Measurements from ENCODE around the gene KRTAP12-1. TPM values are rescaled to one million over a fixed set of nuclear protein-coding genes. Genes with fewer than 3 reads are reported as not detected.

KRTAP12-1 gene
- total RNA-seq, 1 experiment from 2014 or later = 0.63 TPM

DNA sequence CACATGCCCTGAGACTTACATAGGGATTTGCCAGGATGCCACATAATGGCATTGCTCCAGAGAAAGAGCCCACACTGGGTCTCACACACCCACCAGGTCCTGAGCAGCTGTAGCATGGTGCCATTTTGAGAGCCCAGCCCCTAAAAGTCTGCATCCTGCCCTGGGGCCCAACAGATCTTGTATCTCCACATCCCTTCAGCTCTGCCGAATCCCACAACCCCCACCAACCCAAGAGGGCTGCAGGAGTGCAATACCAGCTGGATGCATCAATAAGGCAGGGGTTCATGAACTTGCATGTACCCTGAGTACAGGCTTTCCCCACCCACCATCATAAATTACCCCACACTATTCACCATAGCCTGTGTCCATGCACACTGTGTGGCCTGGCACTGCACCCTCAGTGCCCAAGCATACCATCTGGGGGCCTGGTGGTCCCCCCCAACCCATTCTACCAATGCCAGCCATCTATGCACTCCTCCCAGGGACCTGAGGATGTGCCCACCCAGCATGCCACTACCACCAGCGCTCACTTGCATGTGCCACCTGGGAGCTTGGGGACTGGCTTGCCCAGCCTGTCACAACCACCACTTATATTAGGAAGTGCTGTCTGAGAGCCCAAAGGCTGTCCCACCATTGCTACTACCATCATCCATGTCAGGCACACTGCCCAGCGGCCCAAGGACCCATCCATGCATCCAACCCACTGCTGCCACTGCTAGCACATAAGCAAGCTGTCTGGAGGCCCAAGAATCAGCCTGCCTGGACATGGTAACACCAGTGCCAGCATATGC lies 11.1 kb downstream of the KRTAP12-1 start (continued):
- TF ChIP-seq, protein P1, sequence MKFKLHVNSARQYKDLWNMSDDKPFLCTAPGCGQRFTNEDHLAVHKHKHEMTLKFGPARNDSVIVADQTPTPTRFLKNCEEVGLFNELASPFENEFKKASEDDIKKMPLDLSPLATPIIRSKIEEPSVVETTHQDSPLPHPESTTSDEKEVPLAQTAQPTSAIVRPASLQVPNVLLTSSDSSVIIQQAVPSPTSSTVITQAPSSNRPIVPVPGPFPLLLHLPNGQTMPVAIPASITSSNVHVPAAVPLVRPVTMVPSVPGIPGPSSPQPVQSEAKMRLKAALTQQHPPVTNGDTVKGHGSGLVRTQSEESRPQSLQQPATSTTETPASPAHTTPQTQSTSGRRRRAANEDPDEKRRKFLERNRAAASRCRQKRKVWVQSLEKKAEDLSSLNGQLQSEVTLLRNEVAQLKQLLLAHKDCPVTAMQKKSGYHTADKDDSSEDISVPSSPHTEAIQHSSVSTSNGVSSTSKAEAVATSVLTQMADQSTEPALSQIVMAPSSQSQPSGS (CRISPR knock-in tag; IDR thresholded peaks at IDR 0.05; ENCODE audit: borderline replicate concordance, low read depth) = no peak
- TF ChIP-seq, protein P2, sequence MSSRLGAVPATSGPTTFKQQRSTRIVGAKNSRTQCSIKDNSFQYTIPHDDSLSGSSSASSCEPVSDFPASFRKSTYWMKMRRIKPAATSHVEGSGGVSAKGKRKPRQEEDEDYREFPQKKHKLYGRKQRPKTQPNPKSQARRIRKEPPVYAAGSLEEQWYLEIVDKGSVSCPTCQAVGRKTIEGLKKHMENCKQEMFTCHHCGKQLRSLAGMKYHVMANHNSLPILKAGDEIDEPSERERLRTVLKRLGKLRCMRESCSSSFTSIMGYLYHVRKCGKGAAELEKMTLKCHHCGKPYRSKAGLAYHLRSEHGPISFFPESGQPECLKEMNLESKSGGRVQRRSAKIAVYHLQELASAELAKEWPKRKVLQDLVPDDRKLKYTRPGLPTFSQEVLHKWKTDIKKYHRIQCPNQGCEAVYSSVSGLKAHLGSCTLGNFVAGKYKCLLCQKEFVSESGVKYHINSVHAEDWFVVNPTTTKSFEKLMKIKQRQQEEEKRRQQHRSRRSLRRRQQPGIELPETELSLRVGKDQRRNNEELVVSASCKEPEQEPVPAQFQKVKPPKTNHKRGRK (CRISPR knock-in tag; IDR thresholded peaks at IDR 0.05; ENCODE audit: borderline replicate concordance) = no peak
- TF ChIP-seq, protein P3, sequence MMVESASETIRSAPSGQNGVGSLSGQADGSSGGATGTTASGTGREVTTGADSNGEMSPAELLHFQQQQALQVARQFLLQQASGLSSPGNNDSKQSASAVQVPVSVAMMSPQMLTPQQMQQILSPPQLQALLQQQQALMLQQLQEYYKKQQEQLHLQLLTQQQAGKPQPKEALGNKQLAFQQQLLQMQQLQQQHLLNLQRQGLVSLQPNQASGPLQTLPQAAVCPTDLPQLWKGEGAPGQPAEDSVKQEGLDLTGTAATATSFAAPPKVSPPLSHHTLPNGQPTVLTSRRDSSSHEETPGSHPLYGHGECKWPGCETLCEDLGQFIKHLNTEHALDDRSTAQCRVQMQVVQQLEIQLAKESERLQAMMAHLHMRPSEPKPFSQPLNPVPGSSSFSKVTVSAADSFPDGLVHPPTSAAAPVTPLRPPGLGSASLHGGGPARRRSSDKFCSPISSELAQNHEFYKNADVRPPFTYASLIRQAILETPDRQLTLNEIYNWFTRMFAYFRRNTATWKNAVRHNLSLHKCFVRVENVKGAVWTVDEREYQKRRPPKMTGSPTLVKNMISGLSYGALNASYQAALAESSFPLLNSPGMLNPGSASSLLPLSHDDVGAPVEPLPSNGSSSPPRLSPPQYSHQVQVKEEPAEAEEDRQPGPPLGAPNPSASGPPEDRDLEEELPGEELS (CRISPR knock-in tag; IDR thresholded peaks at IDR 0.05) = no peak
- TF ChIP-seq, protein P4, sequence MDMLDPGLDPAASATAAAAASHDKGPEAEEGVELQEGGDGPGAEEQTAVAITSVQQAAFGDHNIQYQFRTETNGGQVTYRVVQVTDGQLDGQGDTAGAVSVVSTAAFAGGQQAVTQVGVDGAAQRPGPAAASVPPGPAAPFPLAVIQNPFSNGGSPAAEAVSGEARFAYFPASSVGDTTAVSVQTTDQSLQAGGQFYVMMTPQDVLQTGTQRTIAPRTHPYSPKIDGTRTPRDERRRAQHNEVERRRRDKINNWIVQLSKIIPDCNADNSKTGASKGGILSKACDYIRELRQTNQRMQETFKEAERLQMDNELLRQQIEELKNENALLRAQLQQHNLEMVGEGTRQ (CRISPR knock-in tag; IDR thresholded peaks at IDR 0.05) = no peak
- TF ChIP-seq, protein P5, sequence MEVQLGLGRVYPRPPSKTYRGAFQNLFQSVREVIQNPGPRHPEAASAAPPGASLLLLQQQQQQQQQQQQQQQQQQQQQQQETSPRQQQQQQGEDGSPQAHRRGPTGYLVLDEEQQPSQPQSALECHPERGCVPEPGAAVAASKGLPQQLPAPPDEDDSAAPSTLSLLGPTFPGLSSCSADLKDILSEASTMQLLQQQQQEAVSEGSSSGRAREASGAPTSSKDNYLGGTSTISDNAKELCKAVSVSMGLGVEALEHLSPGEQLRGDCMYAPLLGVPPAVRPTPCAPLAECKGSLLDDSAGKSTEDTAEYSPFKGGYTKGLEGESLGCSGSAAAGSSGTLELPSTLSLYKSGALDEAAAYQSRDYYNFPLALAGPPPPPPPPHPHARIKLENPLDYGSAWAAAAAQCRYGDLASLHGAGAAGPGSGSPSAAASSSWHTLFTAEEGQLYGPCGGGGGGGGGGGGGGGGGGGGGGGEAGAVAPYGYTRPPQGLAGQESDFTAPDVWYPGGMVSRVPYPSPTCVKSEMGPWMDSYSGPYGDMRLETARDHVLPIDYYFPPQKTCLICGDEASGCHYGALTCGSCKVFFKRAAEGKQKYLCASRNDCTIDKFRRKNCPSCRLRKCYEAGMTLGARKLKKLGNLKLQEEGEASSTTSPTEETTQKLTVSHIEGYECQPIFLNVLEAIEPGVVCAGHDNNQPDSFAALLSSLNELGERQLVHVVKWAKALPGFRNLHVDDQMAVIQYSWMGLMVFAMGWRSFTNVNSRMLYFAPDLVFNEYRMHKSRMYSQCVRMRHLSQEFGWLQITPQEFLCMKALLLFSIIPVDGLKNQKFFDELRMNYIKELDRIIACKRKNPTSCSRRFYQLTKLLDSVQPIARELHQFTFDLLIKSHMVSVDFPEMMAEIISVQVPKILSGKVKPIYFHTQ (CRISPR knock-in tag; IDR thresholded peaks at IDR 0.05) = no peak
- TF ChIP-seq TCF7 (CRISPR knock-in tag; IDR thresholded peaks at IDR 0.05; ENCODE audit: low read depth) = no peak

DNA sequence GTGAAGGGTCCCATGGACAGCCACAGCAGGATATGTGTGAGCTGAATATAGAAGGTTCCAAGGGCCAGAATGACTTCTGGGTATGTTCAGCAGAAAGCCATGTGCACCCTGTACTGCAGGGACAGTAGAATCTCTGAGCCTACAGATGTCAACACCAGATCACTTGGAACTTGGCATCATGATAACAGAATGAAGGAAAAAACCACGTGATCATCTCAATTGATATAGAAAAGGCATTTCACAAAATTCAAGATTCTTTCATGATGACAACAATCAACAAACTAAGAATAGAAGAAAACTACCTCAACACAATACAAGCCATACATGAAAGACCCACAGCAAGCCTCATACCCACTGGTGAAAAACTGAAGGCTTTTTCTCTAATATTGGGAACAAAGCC lies 14.4 kb downstream of the KRTAP12-1 start:
- no peak for ATAC-seq
- ChIA-PET POLR2A (interaction anchor here (0.5 kb wide), 1 partner anchor 21 kb away, joined by 3 read pairs; the partner anchor contains the start of gene KRTAP10-11), CTCF (no interaction called here)
- peaks cover 2% of the 10 kb centered on the region; the same call in 1 of the 2 replicates for H3K27me3 Mint-ChIP-seq (ENCODE audit: low read depth)
- no peak overlapping the region for H3K4me3 Mint-ChIP-seq
- H3K9me3 Mint-ChIP-seq = peaks cover 40% of the 10 kb centered on the region
- H3K4me1 Mint-ChIP-seq = peaks cover under 1% of the 10 kb centered on the region; the same call in 1 of the 2 replicates
- DNase-seq (ENCODE audit: low spot score) = no peak
- H3K27ac Mint-ChIP-seq = no peak overlapping the region
- peaks cover 43% of the 10 kb centered on the region for H3K36me3 Mint-ChIP-seq
- TF ChIP-seq, protein P6, sequence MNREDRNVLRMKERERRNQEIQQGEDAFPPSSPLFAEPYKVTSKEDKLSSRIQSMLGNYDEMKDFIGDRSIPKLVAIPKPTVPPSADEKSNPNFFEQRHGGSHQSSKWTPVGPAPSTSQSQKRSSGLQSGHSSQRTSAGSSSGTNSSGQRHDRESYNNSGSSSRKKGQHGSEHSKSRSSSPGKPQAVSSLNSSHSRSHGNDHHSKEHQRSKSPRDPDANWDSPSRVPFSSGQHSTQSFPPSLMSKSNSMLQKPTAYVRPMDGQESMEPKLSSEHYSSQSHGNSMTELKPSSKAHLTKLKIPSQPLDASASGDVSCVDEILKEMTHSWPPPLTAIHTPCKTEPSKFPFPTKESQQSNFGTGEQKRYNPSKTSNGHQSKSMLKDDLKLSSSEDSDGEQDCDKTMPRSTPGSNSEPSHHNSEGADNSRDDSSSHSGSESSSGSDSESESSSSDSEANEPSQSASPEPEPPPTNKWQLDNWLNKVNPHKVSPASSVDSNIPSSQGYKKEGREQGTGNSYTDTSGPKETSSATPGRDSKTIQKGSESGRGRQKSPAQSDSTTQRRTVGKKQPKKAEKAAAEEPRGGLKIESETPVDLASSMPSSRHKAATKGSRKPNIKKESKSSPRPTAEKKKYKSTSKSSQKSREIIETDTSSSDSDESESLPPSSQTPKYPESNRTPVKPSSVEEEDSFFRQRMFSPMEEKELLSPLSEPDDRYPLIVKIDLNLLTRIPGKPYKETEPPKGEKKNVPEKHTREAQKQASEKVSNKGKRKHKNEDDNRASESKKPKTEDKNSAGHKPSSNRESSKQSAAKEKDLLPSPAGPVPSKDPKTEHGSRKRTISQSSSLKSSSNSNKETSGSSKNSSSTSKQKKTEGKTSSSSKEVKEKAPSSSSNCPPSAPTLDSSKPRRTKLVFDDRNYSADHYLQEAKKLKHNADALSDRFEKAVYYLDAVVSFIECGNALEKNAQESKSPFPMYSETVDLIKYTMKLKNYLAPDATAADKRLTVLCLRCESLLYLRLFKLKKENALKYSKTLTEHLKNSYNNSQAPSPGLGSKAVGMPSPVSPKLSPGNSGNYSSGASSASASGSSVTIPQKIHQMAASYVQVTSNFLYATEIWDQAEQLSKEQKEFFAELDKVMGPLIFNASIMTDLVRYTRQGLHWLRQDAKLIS (CRISPR knock-in tag; IDR thresholded peaks at IDR 0.05; ENCODE audit: borderline replicate concordance) = no peak
- no peak for TF ChIP-seq NFE2L1 (CRISPR knock-in tag; IDR thresholded peaks at IDR 0.05)
- no peak for TF ChIP-seq MXD4 (CRISPR knock-in tag; IDR thresholded peaks at IDR 0.05; ENCODE audit: borderline replicate concordance)
- TF ChIP-seq NR1H2 (CRISPR knock-in tag; IDR thresholded peaks at IDR 0.05) = no peak
- TF ChIP-seq, protein P2 (CRISPR knock-in tag; IDR thresholded peaks at IDR 0.05; ENCODE audit: borderline replicate concordance) = no peak
- no peak for TF ChIP-seq ZNF416 (CRISPR knock-in tag; IDR thresholded peaks at IDR 0.05)
- TF ChIP-seq, protein P7, sequence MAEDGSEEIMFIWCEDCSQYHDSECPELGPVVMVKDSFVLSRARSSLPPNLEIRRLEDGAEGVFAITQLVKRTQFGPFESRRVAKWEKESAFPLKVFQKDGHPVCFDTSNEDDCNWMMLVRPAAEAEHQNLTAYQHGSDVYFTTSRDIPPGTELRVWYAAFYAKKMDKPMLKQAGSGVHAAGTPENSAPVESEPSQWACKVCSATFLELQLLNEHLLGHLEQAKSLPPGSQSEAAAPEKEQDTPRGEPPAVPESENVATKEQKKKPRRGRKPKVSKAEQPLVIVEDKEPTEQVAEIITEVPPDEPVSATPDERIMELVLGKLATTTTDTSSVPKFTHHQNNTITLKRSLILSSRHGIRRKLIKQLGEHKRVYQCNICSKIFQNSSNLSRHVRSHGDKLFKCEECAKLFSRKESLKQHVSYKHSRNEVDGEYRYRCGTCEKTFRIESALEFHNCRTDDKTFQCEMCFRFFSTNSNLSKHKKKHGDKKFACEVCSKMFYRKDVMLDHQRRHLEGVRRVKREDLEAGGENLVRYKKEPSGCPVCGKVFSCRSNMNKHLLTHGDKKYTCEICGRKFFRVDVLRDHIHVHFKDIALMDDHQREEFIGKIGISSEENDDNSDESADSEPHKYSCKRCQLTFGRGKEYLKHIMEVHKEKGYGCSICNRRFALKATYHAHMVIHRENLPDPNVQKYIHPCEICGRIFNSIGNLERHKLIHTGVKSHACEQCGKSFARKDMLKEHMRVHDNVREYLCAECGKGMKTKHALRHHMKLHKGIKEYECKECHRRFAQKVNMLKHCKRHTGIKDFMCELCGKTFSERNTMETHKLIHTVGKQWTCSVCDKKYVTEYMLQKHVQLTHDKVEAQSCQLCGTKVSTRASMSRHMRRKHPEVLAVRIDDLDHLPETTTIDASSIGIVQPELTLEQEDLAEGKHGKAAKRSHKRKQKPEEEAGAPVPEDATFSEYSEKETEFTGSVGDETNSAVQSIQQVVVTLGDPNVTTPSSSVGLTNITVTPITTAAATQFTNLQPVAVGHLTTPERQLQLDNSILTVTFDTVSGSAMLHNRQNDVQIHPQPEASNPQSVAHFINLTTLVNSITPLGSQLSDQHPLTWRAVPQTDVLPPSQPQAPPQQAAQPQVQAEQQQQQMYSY (CRISPR knock-in tag; IDR thresholded peaks at IDR 0.05) = no peak
- TF ChIP-seq TEAD1 (CRISPR knock-in tag; IDR thresholded peaks at IDR 0.05) = no peak
- TF ChIP-seq, protein P8, sequence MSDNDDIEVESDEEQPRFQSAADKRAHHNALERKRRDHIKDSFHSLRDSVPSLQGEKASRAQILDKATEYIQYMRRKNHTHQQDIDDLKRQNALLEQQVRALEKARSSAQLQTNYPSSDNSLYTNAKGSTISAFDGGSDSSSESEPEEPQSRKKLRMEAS (CRISPR knock-in tag; IDR thresholded peaks at IDR 0.05) = no peak
